ENCODE results near the gene BAX. TPM values are rescaled to one million over a fixed set of nuclear protein-coding genes. Genes with fewer than 3 reads are reported as not detected.
A peak's percentile ranks its signal among the peaks of the same experiment; 100 is the strongest.
"Not testable (repeated sequence)": the region's sequence is repeated elsewhere in the genome, so short reads cannot be mapped to it uniquely, and the experiment has no call there.

Gene BAX
- total RNA-seq, 1 experiment from 2014 or later = 346 TPM

GRCh38 chr19:48918071-48918470 lies 36.6 kb upstream of the BAX start (continued):
- TF ChIP-seq HMGA2 (CRISPR knock-in tag; IDR thresholded peaks at IDR 0.05) = no peak

GRCh38 chr19:48918801-48919247 lies 35.9 kb upstream of the BAX start:
- ATAC-seq (peak; percentile 97), DNase-seq (ENCODE audit: low spot score) (peak; percentile 81)
- H3K27ac Mint-ChIP-seq = 0 out of 2 replicates have a peak overlapping the region, but pooled peaks have one; percentile 76
- TF ChIP-seq MAX (CRISPR knock-in tag; IDR thresholded peaks at IDR 0.05) (0 out of 2 replicates have a peak, but pooled peaks have one; percentile 34), SP1 (CRISPR knock-in tag; conservative IDR thresholded peaks at IDR 0.05) (peak; percentile 49; the same call in 1 of the 2 replicates), GTF2I (CRISPR knock-in tag; conservative IDR thresholded peaks at IDR 0.05) (no peak)
- no peaks in the 10 kb centered on the region for H3K27me3 Mint-ChIP-seq (ENCODE audit: low read depth)
- ChIA-PET POLR2A (interaction anchor here (0.5 to 1.1 kb wide), 5 partner anchors 15 to 1069 kb away, joined by 3 to 5 read pairs (median 4); partner anchors contain the start of gene DHDH), CTCF (interaction anchor here (0.6 to 2.3 kb wide), 15 partner anchors 9 to 292 kb away, joined by 3 to 20 read pairs (median 4); partner anchors contain the start of genes DHDH, GYS1, NUCB1 and RUVBL2)
- no peaks in the 10 kb centered on the region for H3K9me3 Mint-ChIP-seq
- no peaks in the 10 kb centered on the region for H3K4me1 Mint-ChIP-seq
- no peak overlapping the region for H3K4me3 Mint-ChIP-seq
- H3K36me3 Mint-ChIP-seq = peaks cover 29% of the 10 kb centered on the region

GRCh38 chr19:48919271-48919670 lies 35.4 kb upstream of the BAX start:
- POLR2A ChIA-PET = interaction anchor here (0.6 to 1.1 kb wide), 4 partner anchors 14 to 293 kb away, joined by 3 to 5 read pairs (median 4); partner anchors contain the start of gene DHDH
- ATAC-seq; DNase-seq (ENCODE audit: low spot score); H3K9me3 Mint-ChIP-seq; H3K4me1 Mint-ChIP-seq; H3K27ac Mint-ChIP-seq; H3K4me3 Mint-ChIP-seq; H3K27me3 Mint-ChIP-seq (ENCODE audit: low read depth): not testable (repeated sequence)
- CTCF ChIA-PET = interaction anchor here (0.6 to 2.3 kb wide), 12 partner anchors 14 to 291 kb away, joined by 3 to 20 read pairs (median 4); partner anchors contain the start of genes DHDH, GYS1, NUCB1 and RUVBL2
- peaks cover 24% of the 10 kb centered on the region for H3K36me3 Mint-ChIP-seq

GRCh38 chr19:48920949-48921348 lies 33.7 kb upstream of the BAX start:
- Mint-ChIP-seq H3K36me3 (peaks cover 17% of the 10 kb centered on the region), H3K27ac (no peak overlapping the region), H3K4me1 (no peaks in the 10 kb centered on the region), H3K27me3 (ENCODE audit: low read depth) (no peaks in the 10 kb centered on the region), H3K4me3 (no peak overlapping the region), H3K9me3 (no peaks in the 10 kb centered on the region)
- no peak for ATAC-seq
- ChIA-PET POLR2A (no interaction called here), CTCF (interaction anchor here (1.4 kb wide), 1 partner anchor 12 kb away, joined by 4 read pairs; the partner anchor contains the start of gene DHDH)
- DNase-seq (ENCODE audit: low spot score) = no peak
- no peak for TF ChIP-seq ZNF281 (CRISPR knock-in tag; IDR thresholded peaks at IDR 0.05)
- TF ChIP-seq ZNF232 (CRISPR knock-in tag; IDR thresholded peaks at IDR 0.05) = no peak
- no peak for TF ChIP-seq ATF6 (CRISPR knock-in tag; IDR thresholded peaks at IDR 0.05)
- TF ChIP-seq AR (CRISPR knock-in tag; IDR thresholded peaks at IDR 0.05) = no peak
- no peak for TF ChIP-seq OVOL2 (CRISPR knock-in tag; IDR thresholded peaks at IDR 0.05; ENCODE audit: borderline replicate concordance)
